SK-N-MC (cell line): ENCODE data around the gene KCNH5.

Experiments
- DNase-seq: peaks from one replicate; pipeline ENCODE4 v3.0.0-alpha.2; 2011; ENCODE audit warnings: low read depth, low spot score
- H3K27ac ChIP-seq: fragments of 200-600 bp; sonication (generic); 2 replicates; pipeline ENCODE4 v1.5.1; 2016; ENCODE audit warnings: mixed run types
- H3K36me3 ChIP-seq: fragments of 200-600 bp; sonication (generic); 2 replicates; pipeline ENCODE4 v1.6.1; 2017; ENCODE audit warnings: antibody characterized with exemption, low read length, mixed read lengths; ENCODE audit not compliant: insufficient read depth
- H3K4me3 ChIP-seq: fragments of 200-600 bp; sonication (generic); 2 replicates; pipeline ENCODE4 v1.5.1; 2016
- H3K9ac ChIP-seq: fragments of 200-600 bp; sonication (generic); 2 replicates; pipeline ENCODE4 v1.8.0; 2017; ENCODE audit warnings: mixed run types, mixed read lengths; ENCODE audit not compliant: insufficient read length
- H3K9me3 ChIP-seq: fragments of 200-600 bp; sonication (generic); 2 replicates; pipeline ENCODE4 v1.6.1; 2017; ENCODE audit warnings: low read depth, mild to moderate bottlenecking, antibody characterized with exemption, low read length, moderate library complexity, mixed read lengths
- EZH2 ChIP-seq: fragments of 200-600 bp; sonication (generic); IDR thresholded peaks from one replicate; pipeline ENCODE4 v1.6.1; 2017; ENCODE audit warnings: antibody characterized with exemption
- FOXP2 ChIP-seq: optimal IDR thresholded peaks from 2 replicates; pipeline ENCODE3; 2011; ENCODE audit warnings: mild to moderate bottlenecking, moderate library complexity; ENCODE audit not compliant: insufficient read depth; ENCODE audit errors: extremely low read length, control extremely low read depth
- POLR2AphosphoS5 ChIP-seq: IDR thresholded peaks from 2 replicates; pipeline ENCODE4 v1.6.1; 2012; ENCODE audit warnings: mild to moderate bottlenecking, low read depth, low read length, borderline replicate concordance

The KCNH5 gene

GRCh38 chr14:62956413-62956812 is 88.8 kb downstream of the KCNH5 start:
- H3K9me3 ChIP-seq, result no peaks in the 10 kb centered on the region
- TF ChIP-seq POLR2AphosphoS5 (no peak), EZH2 (no peak), FOXP2 (no peak)
- DNase-seq, result no peak
- H3K4me3 ChIP-seq, result no peak overlapping the region
- H3K9ac ChIP-seq, result no peak overlapping the region
- H3K27ac ChIP-seq, result no peak overlapping the region
- no peaks in the 10 kb centered on the region for H3K36me3 ChIP-seq

- Histone ChIP-seq H3K36me3 (no peaks in the 10 kb centered on the region), H3K4me3 (no peak overlapping the region)
- TF ChIP-seq EZH2 (no peak), FOXP2 (no peak), POLR2AphosphoS5 (no peak)
Observed at GRCh38 chr14:62954165-62954564, 91.1 kb downstream of the KCNH5 start.

GRCh38 chr14:62952226-62952625 is 93.0 kb downstream of the KCNH5 start:
- no peak for TF ChIP-seq EZH2
- TF ChIP-seq POLR2AphosphoS5, result no peak
- no peak for TF ChIP-seq FOXP2
- no peak overlapping the region for H3K27ac ChIP-seq

More at GRCh38 chr14:62954165-62954564, 91.1 kb downstream of the KCNH5 start:
- Histone ChIP-seq H3K27ac (no peak overlapping the region), H3K9ac (no peak overlapping the region), H3K9me3 (no peaks in the 10 kb centered on the region)
- no peak for DNase-seq

DNA sequence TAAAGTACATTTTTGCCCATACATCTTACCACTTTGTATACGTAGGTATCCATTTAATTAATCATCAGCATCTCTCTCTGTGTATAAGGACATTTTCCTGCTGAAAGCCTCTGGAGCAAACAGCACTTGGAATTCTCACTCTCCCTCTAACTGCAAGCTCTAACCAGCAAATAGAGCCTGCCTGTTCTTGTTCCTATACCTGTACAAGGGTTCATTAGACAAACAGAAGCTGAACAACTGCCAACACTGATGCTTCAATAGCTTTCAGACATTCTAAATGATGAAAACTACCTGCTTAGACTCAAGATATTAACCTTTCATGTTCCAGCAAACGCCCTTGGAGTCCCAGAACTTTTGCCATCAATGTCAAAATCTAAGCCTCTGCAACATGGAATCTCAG is 98.0 kb downstream of the KCNH5 start:
- TF ChIP-seq FOXP2 (no peak), POLR2AphosphoS5 (no peak), EZH2 (no peak)
- Histone ChIP-seq H3K9ac (no peak overlapping the region), H3K27ac (no peak overlapping the region), H3K36me3 (no peaks in the 10 kb centered on the region), H3K4me3 (no peak overlapping the region), H3K9me3 (no peaks in the 10 kb centered on the region)
- DNase-seq, result no peak

More at GRCh38 chr14:62952226-62952625, 93.0 kb downstream of the KCNH5 start:
- no peaks in the 10 kb centered on the region for H3K36me3 ChIP-seq
- no peak overlapping the region for H3K9ac ChIP-seq
- no peaks in the 10 kb centered on the region for H3K9me3 ChIP-seq
- no peak for DNase-seq
- H3K4me3 ChIP-seq, result no peak overlapping the region

DNA sequence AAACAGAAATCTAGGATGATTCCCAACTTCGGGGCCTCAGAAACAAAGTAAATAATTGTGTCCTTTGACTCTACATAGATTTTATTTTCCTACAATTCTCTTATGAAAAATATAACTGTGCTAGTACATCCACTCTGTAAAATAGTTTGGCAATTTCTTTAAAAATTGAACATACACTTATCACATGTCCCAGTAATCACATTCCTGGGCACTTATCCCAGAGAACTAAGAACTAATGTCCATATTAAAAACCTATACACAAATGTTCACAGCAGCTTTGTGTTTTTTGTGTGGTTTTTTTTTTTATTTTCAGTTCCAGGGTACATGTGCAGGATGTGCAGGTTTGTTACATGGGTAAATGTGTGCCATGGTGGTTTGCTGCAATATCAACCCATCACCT is 99.0 kb downstream of the KCNH5 start:
- Histone ChIP-seq H3K9ac (no peak overlapping the region), H3K36me3 (no peaks in the 10 kb centered on the region)

GRCh38 chr14:62943202-62943601 is 102.1 kb downstream of the KCNH5 start:
- no peak overlapping the region for H3K27ac ChIP-seq
- H3K9ac ChIP-seq, result no peak overlapping the region
- H3K9me3 ChIP-seq, result no peaks in the 10 kb centered on the region
- H3K4me3 ChIP-seq, result no peak overlapping the region
- no peaks in the 10 kb centered on the region for H3K36me3 ChIP-seq
- DNase-seq, result no peak
- TF ChIP-seq POLR2AphosphoS5 (no peak), EZH2 (no peak), FOXP2 (no peak)

More for the DNA sequence above, 99.0 kb downstream of the KCNH5 start:
- no peak overlapping the region for H3K4me3 ChIP-seq
- H3K9me3 ChIP-seq, result no peaks in the 10 kb centered on the region
- H3K27ac ChIP-seq, result no peak overlapping the region
- TF ChIP-seq POLR2AphosphoS5, result no peak
- TF ChIP-seq FOXP2, result no peak
- no peak for TF ChIP-seq EZH2
- no peak for DNase-seq

DNA sequence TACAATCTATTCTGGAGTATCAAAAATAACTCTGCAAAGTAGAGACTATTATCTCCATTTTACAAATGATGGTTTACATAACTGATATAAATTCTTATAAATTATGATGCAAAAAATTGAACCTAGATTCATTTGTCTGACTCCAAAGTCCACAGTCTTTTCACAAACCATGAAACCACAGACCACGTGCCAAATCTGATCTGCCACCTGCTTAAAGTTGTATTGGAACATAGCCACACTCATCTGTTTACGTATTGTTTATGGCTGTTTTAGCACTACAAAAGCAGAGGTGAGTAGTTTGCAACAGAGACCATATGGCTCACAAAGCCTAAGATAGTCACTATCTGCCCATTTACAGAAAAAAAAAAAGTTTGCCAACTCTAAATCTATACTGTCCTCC is 105.3 kb downstream of the KCNH5 start:
- H3K27ac ChIP-seq, result no peak overlapping the region
- no peak for DNase-seq
- no peak overlapping the region for H3K4me3 ChIP-seq
- no peaks in the 10 kb centered on the region for H3K9me3 ChIP-seq
- no peak for TF ChIP-seq POLR2AphosphoS5
- no peak for TF ChIP-seq EZH2
- no peak for TF ChIP-seq FOXP2
- no peak overlapping the region for H3K9ac ChIP-seq
- H3K36me3 ChIP-seq, result no peaks in the 10 kb centered on the region

GRCh38 chr14:62938778-62939177 is 106.5 kb downstream of the KCNH5 start:
- Histone ChIP-seq H3K9ac (no peak overlapping the region), H3K36me3 (no peaks in the 10 kb centered on the region), H3K27ac (no peak overlapping the region), H3K9me3 (no peaks in the 10 kb centered on the region), H3K4me3 (no peak overlapping the region)
- DNase-seq, result no peak
- no peak for TF ChIP-seq POLR2AphosphoS5
- no peak for TF ChIP-seq FOXP2
- no peak for TF ChIP-seq EZH2

GRCh38 chr14:62934439-62934838 is 110.8 kb downstream of the KCNH5 start:
- Histone ChIP-seq H3K27ac (no peak overlapping the region), H3K4me3 (no peak overlapping the region), H3K36me3 (no peaks in the 10 kb centered on the region), H3K9me3 (no peaks in the 10 kb centered on the region), H3K9ac (no peak overlapping the region)
- TF ChIP-seq FOXP2 (no peak), POLR2AphosphoS5 (no peak), EZH2 (no peak)
- no peak for DNase-seq
